DOHH2 (cell line): ENCODE data around the gene CRISPLD2.

Experiments
- H3F3A ChIP-seq: fragments of 200-600 bp; sonication (generic), shearing (Covaris generic); 2 replicates; pipeline ENCODE4 v1.6.0; 2016; ENCODE audit warnings: antibody characterized with exemption, mild to moderate bottlenecking; ENCODE audit not compliant: control insufficient read depth, insufficient read depth
- H3K27ac ChIP-seq: fragments of 200-600 bp; sonication (generic); 2 replicates; pipeline ENCODE4 v1.5.1; 2014; ENCODE audit warnings: low read depth, mild to moderate bottlenecking, low read length, moderate library complexity
- H3K27me3 ChIP-seq: fragments of 200-600 bp; sonication (generic); 2 replicates; pipeline ENCODE4 v1.6.1; 2014; ENCODE audit warnings: mild to moderate bottlenecking, low read length, mixed read lengths; ENCODE audit not compliant: control insufficient read depth
- H3K36me3 ChIP-seq: fragments of 200-600 bp; sonication (generic); 2 replicates; pipeline ENCODE4 v1.6.1; 2014; ENCODE audit warnings: mild to moderate bottlenecking, low read length, moderate library complexity, mixed read lengths; ENCODE audit not compliant: control insufficient read depth
- H3K4me1 ChIP-seq: fragments of 200-600 bp; sonication (generic); 2 replicates; pipeline ENCODE4 v1.6.1; 2014; ENCODE audit warnings: mild to moderate bottlenecking, low read length, mixed read lengths; ENCODE audit not compliant: control insufficient read depth
- H3K4me2 ChIP-seq: fragments of 200-600 bp; sonication (generic); 2 replicates; pipeline ENCODE4 v1.6.0; 2014; ENCODE audit warnings: mild to moderate bottlenecking, low read length, moderate library complexity
- H3K4me3 ChIP-seq: fragments of 200-600 bp; sonication (generic); 2 replicates; pipeline ENCODE4 v1.5.1; 2014; ENCODE audit warnings: mild to moderate bottlenecking, low read length, mixed read lengths
- H3K79me2 ChIP-seq: fragments of 200-600 bp; sonication (generic); 2 replicates; pipeline ENCODE4 v1.6.1; 2014; ENCODE audit warnings: mild to moderate bottlenecking, low read length, mixed read lengths; ENCODE audit not compliant: control insufficient read depth
- H3K9me2 ChIP-seq: fragments of 200-600 bp; sonication (generic); replicated peaks from 2 replicates; pipeline ENCODE4 v1.6.1; 2014; ENCODE audit warnings: mild to moderate bottlenecking, low read length, mixed read lengths; ENCODE audit not compliant: control insufficient read depth
- H3K9me3 ChIP-seq: fragments of 200-600 bp; sonication (generic); 2 replicates; pipeline ENCODE4 v1.6.1; 2014; ENCODE audit warnings: antibody characterized with exemption, low read length, mixed read lengths; ENCODE audit not compliant: control insufficient read depth, insufficient read depth
- H4K20me1 ChIP-seq: fragments of 200-600 bp; sonication (generic); 2 replicates; pipeline ENCODE4 v1.6.0; 2014; ENCODE audit warnings: low read depth, mild to moderate bottlenecking, antibody characterized with exemption, low read length, moderate library complexity; ENCODE audit not compliant: control insufficient read depth, insufficient read depth
- EZH2phosphoT487 ChIP-seq: fragments of 200-600 bp; sonication (generic); IDR thresholded peaks from 2 replicates; pipeline ENCODE4 v1.6.1; 2017; ENCODE audit warnings: borderline replicate concordance, mild to moderate bottlenecking, antibody characterized with exemption, low read length, moderate library complexity, mixed read lengths
- TF ChIP-seq, protein P1 (sequence below): fragments of 200-600 bp; sonication (generic); IDR thresholded peaks from one replicate; pipeline ENCODE4 v1.5.1; 2014; ENCODE audit warnings: antibody characterized with exemption, mild to moderate bottlenecking, low read depth, low read length; ENCODE audit not compliant: poor library complexity, severe bottlenecking

The CRISPLD2 gene

DNA sequence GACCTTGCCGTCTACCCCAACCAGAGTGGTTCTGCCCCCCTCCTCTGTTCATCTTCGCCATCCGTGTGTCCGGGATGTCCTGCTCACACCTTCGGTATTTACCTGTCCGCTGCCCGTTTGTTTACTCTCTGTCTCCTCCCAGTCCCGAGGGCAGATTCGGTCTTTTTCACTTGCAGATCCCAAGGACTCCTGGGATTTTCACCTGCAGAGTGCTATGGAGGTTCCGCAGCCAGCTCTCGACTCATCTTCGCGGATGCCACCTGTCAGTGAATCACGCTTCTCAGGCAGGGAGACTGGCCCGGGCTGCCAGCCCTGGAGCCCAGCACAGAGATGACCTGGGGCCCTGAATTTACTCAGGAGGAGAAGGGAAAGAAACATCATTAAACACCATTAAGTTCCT is 8.1 kb downstream of the CRISPLD2 start:
- H3K4me3 ChIP-seq, result no peak overlapping the region
- 0 out of 2 replicates have a peak, but pooled peaks cover 3% of the 10 kb centered on the region for H3K27me3 ChIP-seq
- H3K79me2 ChIP-seq, result no peaks in the 10 kb centered on the region
- H3K9me3 ChIP-seq, result no peaks in the 10 kb centered on the region
- TF ChIP-seq, protein P1, sequence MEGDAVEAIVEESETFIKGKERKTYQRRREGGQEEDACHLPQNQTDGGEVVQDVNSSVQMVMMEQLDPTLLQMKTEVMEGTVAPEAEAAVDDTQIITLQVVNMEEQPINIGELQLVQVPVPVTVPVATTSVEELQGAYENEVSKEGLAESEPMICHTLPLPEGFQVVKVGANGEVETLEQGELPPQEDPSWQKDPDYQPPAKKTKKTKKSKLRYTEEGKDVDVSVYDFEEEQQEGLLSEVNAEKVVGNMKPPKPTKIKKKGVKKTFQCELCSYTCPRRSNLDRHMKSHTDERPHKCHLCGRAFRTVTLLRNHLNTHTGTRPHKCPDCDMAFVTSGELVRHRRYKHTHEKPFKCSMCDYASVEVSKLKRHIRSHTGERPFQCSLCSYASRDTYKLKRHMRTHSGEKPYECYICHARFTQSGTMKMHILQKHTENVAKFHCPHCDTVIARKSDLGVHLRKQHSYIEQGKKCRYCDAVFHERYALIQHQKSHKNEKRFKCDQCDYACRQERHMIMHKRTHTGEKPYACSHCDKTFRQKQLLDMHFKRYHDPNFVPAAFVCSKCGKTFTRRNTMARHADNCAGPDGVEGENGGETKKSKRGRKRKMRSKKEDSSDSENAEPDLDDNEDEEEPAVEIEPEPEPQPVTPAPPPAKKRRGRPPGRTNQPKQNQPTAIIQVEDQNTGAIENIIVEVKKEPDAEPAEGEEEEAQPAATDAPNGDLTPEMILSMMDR, result no peak
- TF ChIP-seq EZH2phosphoT487, result no peak
- H4K20me1 ChIP-seq, result no peaks in the 10 kb centered on the region
- H3K9me2 ChIP-seq, result no peaks in the 10 kb centered on the region
- H3K27ac ChIP-seq, result no peak overlapping the region
- H3K36me3 ChIP-seq, result no peaks in the 10 kb centered on the region
- no peak overlapping the region for H3K4me2 ChIP-seq
- no peaks in the 10 kb centered on the region for H3K4me1 ChIP-seq
- H3F3A ChIP-seq, result no peaks in the 10 kb centered on the region

- Histone ChIP-seq H3K4me1 (no peaks in the 10 kb centered on the region), H3K9me2 (no peaks in the 10 kb centered on the region), H3F3A (no peaks in the 10 kb centered on the region), H3K4me3 (no peak overlapping the region), H3K27me3 (0 out of 2 replicates have a peak, but pooled peaks cover under 1% of the 10 kb centered on the region), H3K27ac (no peak overlapping the region), H3K79me2 (no peaks in the 10 kb centered on the region), H3K36me3 (no peaks in the 10 kb centered on the region), H3K4me2 (no peak overlapping the region), H3K9me3 (no peaks in the 10 kb centered on the region), H4K20me1 (no peaks in the 10 kb centered on the region)
- TF ChIP-seq, protein P1, result no peak
- no peak for TF ChIP-seq EZH2phosphoT487
Observed at GRCh38 chr16:84828322-84828721, 8.5 kb downstream of the CRISPLD2 start.

GRCh38 chr16:84829168-84829965 is 9.6 kb downstream of the CRISPLD2 start:
- no peaks in the 10 kb centered on the region for H3K27me3 ChIP-seq
- TF ChIP-seq EZH2phosphoT487, result no peak
- TF ChIP-seq, protein P1, result no peak

More at GRCh38 chr16:84829168-84829965, 9.6 kb downstream of the CRISPLD2 start:
- no peaks in the 10 kb centered on the region for H3K9me2 ChIP-seq
- H4K20me1 ChIP-seq, result no peaks in the 10 kb centered on the region
- no peaks in the 10 kb centered on the region for H3K36me3 ChIP-seq
- no peak overlapping the region for H3K4me3 ChIP-seq
- no peaks in the 10 kb centered on the region for H3K4me1 ChIP-seq
- H3F3A ChIP-seq, result no peaks in the 10 kb centered on the region
- H3K27ac ChIP-seq, result no peak overlapping the region
- H3K9me3 ChIP-seq, result no peaks in the 10 kb centered on the region
- H3K79me2 ChIP-seq, result no peaks in the 10 kb centered on the region
- no peak overlapping the region for H3K4me2 ChIP-seq
